ENCODE results near the gene INS.

Gene INS

DNA sequence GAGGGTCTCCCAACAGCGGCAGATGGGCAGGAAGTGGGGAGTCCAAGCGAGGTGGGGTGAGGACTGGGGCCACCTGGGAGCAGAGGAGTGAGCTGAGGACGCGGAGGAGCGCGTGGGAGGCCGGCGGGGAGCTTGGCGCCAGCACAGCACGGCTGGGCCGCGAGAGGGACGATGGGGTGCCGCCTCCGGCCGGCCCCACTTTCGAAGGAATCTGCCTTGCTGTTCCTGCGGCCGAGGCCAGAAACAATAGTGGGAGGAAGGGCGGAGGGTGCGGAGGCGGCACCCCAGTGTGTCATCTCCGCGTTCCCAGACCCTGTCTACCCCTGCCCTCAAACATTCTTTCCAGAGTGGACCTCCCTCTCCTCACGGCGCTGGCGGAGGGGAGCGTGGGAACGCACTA, 5.5 kb downstream of the INS start:
- Mint-ChIP-seq H3K27ac (no peak overlapping the region), H3K4me1 (peaks cover 7% of the 10 kb centered on the region), H3K27me3 (peaks cover 14% of the 10 kb centered on the region), H3K36me3 (no peaks in the 10 kb centered on the region), H3K4me3 (no peak overlapping the region), H3K9me3 (no peaks in the 10 kb centered on the region)
- DNase-seq (ENCODE audit: low spot score in 2 of 2) = no peak
- ATAC-seq (ENCODE audit: low read depth) = no peak

DNA sequence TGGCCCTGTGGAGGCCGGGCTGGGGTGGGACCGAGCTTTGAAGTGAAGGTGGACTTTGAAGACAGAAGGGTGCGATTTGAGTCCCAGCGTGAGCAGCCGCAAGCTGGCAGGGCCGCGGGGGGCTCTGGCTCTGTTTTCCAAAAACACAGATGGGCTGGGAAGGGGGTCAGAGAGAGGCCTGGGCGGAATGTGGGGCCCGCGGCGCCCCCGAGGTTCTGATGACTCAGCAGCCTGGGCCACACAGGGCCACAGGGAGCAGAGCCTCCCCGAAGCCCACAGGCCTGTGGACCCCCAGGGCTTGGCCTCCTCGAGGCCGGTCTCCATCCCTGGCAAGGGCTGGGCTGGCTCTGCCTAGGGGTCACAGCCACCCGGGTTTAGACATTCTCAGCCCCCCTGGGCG, 6.1 kb downstream of the INS start:
- no peak overlapping the region for H3K4me3 Mint-ChIP-seq
- H3K4me1 Mint-ChIP-seq = peaks cover 7% of the 10 kb centered on the region
- no peaks in the 10 kb centered on the region for H3K9me3 Mint-ChIP-seq
- H3K27me3 Mint-ChIP-seq = peaks cover 16% of the 10 kb centered on the region
- ATAC-seq (ENCODE audit: low read depth) = no peak
- no peak overlapping the region for H3K27ac Mint-ChIP-seq
- no peaks in the 10 kb centered on the region for H3K36me3 Mint-ChIP-seq
- no peak for DNase-seq (ENCODE audit: low spot score in 2 of 2)

DNA sequence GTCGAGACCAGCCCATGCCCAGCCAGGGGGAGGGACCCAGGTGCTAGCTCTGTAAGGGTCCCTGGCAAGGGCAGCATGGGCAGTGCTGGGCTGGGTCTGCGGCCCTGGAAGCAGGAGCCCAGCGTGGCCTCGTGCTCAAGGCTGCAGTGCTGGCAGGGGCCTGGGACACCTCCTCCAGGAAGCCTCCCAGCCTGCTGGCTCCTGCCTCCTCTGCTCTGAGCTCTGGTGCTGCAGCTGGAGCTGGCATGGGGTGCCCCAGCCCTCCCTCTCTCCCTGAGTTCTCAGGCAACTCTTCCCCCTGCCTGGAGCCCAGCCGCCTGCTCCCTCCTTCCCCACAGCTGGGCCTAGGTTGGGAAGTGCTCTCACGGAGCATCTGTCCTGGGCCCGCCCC, 6.8 kb downstream of the INS start:
- no peak for DNase-seq (ENCODE audit: low spot score in 2 of 2)
- no peak for ATAC-seq (ENCODE audit: low read depth)
- H3K36me3 Mint-ChIP-seq = no peaks in the 10 kb centered on the region

DNA sequence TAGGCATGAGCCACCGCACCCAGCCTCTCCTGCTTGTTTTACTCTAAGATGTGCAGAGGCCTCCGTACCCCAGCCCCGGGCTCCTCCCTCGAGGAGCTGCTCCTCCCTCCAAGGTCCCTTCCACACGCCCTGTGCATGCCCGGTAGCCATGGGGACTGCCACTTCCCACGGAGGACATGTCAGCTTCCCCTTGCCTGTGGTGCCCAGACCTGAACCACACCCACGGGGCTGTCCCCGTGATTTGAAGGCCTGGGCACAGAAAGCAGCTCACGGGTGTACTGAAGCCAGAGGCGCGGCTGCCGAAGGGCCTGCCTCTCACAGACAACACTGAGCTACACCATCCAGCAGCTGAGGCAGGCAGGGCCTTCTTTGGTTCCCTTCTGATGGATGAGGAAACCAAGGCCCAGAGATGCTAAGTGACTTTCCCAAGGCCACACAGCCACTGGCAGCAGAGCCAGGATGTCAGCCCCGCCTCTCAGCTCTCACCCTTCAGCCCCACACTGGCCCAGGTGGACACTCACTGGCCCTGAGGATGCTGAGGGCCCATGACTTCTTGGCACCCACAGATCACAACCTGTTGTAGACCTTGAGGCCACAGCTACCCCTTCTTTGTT, 7.3 kb downstream of the INS start:
- Mint-ChIP-seq H3K27ac (peak overlapping the region; percentile 3), H3K36me3 (no peaks in the 10 kb centered on the region), H3K9me3 (no peaks in the 10 kb centered on the region), H3K27me3 (peaks cover 13% of the 10 kb centered on the region), H3K4me1 (peaks cover 7% of the 10 kb centered on the region), H3K4me3 (no peak overlapping the region)
- DNase-seq (ENCODE audit: low spot score in 2 of 2) = no peak
- no peak for ATAC-seq (ENCODE audit: low read depth)

More for the DNA sequence above, 6.8 kb downstream of the INS start:
- Mint-ChIP-seq H3K4me1 (peaks cover 7% of the 10 kb centered on the region), H3K27ac (no peak overlapping the region), H3K27me3 (peaks cover 14% of the 10 kb centered on the region), H3K4me3 (no peak overlapping the region), H3K9me3 (no peaks in the 10 kb centered on the region)

DNA sequence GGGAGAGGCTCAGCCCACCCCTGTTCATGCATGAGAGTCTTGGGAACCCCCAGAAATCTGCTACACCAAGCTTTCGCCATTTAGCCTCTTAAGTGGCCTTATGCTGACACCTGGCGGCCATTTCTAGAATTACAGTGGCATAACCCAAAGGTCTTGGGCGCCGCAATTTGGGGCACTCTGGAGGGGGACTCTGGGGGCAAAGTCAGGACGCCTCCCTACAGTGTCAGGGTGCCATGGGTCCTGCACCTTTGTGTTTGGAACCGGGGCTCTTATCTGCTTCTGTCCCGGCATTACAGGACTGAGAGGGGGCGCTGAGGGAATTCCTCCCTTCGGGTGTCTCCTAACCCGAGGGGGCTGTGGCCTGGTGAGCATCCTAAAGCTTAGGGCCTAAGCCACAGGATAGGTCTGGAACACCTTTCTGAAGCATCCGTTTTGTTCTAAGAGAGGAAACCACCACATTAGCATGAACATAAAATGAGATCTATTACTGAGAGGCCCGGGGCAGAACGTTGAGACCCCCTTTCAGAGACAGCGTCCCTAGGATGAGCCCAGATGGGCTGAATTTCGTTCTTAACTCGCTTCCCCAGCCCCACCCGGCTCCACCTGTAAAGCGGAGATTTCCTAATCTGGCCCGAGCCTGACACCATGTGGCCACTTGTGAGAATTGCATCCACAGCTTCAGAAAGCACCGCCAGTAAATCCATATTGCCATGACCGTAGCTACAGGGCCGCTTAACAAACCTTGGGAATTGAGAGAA, 9.3 kb downstream of the INS start:
- Mint-ChIP-seq H3K27ac (no peak overlapping the region), H3K36me3 (no peaks in the 10 kb centered on the region), H3K4me3 (peak overlapping the region; percentile 24), H3K9me3 (no peaks in the 10 kb centered on the region), H3K4me1 (peaks cover 7% of the 10 kb centered on the region), H3K27me3 (peaks cover 18% of the 10 kb centered on the region)
- DNase-seq (ENCODE audit: low spot score in 2 of 2) (peak; percentile 76 to 79), ATAC-seq (ENCODE audit: low read depth) (peak; percentile 80)

DNA sequence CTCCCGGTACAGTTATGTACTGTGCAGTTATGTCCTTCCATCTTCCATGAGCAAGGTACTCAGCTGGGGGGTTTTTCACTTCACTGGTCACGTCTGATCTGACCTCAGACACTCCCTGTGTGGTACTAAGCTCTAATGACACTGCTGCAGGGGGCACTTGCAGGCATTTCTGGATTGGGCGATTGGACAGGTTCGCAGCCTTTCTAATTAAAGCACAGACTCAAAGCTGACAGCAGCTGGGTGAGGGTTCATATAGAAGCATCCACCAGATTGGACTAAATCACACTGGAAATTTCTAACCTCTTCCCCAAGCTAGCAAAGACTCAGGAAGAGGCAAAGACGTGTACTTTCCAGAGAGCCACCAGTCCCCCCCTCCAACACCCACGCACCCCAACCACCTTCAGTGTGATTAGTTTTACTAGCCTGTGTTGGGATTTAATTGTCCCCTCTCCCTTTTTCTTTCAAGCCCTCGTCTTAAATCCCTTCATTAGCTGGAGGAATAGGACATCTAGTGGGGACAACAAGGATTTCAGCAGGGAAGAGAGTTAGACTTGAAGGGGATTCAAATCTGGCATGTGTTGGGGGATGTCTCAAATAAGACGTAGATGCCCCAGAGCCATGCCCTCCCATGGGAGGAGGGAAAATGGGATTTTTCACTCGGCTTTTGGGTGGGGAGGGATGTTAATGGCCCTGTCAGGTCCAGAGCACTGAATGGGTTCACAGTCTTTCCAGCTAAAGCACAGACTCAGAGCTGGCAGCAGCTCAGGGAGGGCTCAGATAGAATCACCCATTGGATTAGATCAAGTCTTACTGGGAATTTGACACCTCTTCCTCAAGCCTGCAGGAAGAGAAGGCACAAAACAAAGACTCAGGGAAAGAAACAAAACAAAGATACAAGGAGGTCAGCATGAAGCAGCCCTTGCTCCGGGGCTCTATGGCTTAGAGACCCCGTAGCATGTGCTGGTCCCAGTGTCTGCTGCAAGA, 10.9 kb downstream of the INS start:
- Mint-ChIP-seq H3K4me1 (peaks cover 7% of the 10 kb centered on the region), H3K9me3 (no peaks in the 10 kb centered on the region), H3K27me3 (peaks cover 22% of the 10 kb centered on the region), H3K4me3 (no peak overlapping the region), H3K27ac (no peak overlapping the region), H3K36me3 (no peaks in the 10 kb centered on the region)
- DNase-seq (ENCODE audit: low spot score in 2 of 2) (no peak), ATAC-seq (ENCODE audit: low read depth) (no peak)

DNA sequence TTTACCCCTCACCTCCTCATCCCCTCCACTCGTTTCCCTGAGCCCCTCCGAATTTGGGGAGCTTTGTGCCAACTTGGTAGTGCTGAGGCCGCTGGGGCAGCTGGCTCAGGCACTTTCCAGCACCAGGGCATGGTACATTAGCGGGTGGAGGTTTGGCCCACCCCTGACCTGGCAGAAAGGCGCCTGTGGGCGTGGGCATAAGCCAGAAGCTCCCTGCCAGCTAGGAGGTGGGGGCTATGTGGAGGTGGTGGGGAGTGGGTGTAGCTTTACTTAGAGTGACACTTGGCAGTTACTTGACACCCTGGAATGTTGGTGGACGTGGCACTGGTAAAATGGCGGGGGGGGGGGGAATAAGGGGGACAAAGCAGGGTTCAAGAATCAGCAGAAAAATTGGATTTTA, 11.5 kb downstream of the INS start:
- Mint-ChIP-seq H3K4me3 (no peak overlapping the region), H3K4me1 (peaks cover 7% of the 10 kb centered on the region), H3K36me3 (no peaks in the 10 kb centered on the region), H3K27me3 (peaks cover 23% of the 10 kb centered on the region), H3K27ac (no peak overlapping the region), H3K9me3 (no peaks in the 10 kb centered on the region)
- no peak for DNase-seq (ENCODE audit: low spot score in 2 of 2)
- no peak for ATAC-seq (ENCODE audit: low read depth)

DNA sequence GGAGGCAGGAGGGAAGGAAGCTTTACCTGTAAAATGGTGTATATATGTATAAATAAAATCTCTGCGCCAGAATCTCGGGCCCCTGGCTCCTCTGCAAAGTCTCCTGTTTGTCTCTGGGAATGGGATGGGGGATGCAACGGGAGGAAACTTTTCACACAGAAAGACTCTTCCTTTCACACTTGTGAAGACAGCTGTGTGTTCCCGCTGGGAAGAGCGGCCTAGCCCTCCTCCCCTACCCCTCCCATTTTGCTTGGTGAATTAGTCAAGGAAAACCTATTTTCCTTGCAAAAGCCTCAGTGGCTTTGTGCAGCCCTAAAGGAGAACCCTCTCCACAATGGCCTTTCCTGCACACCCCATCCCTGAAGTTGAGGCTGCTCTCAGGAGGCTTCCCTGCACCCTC, 12.4 kb downstream of the INS start:
- Mint-ChIP-seq H3K27ac (no peak overlapping the region), H3K4me3 (no peak overlapping the region), H3K4me1 (peaks cover 7% of the 10 kb centered on the region), H3K27me3 (peaks cover 23% of the 10 kb centered on the region), H3K36me3 (no peaks in the 10 kb centered on the region), H3K9me3 (no peaks in the 10 kb centered on the region)
- ATAC-seq (ENCODE audit: low read depth) (no peak), DNase-seq (ENCODE audit: low spot score in 2 of 2) (no peak)

DNA sequence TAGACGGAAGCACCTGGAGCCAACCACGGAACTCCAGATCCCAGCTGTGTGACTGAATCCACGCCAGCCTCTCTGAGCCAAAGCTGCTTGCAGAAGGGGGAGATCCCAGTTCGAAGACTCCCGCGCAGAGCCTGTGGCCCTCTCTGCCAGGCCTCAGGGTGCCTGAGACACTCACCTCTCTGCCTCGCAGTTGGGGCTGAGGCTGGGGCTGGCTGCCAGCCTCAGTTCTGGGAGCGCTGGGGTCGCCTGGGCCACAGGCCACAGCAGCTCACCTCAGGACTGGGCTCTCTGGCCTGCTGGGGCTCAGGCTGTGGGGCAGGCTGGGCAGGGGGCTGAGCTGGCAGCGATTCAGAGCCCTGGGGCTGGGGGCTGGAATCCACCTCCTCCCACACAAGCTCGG, 13.6 kb downstream of the INS start:
- peaks cover 7% of the 10 kb centered on the region for H3K4me1 Mint-ChIP-seq
- DNase-seq (ENCODE audit: low spot score in 2 of 2) (no peak), ATAC-seq (ENCODE audit: low read depth) (no peak)
- H3K36me3 Mint-ChIP-seq = no peaks in the 10 kb centered on the region
- no peak overlapping the region for H3K27ac Mint-ChIP-seq
- H3K9me3 Mint-ChIP-seq = no peaks in the 10 kb centered on the region
- H3K4me3 Mint-ChIP-seq = no peak overlapping the region
- peaks cover 29% of the 10 kb centered on the region for H3K27me3 Mint-ChIP-seq

DNA sequence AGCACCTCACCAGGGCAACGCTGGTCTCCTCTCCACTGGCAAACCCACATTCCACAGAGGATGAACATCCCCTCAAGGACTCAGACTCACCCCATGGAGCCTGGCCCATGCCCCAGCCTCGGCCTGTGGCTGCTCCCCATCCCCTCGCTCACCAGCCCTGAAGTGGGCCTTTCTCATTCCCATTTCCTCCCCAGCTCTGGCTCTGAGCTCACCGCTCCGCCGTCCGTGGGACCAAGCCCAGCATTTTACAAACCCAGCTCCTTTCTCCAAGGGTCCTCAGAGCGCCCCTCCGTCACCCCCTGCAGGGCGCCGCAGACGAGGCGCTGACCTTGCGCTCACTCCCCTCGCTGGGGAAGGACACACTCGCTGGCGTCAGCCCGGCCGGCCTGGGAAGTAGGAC, 15.0 kb downstream of the INS start:
- Mint-ChIP-seq H3K27me3 (peaks cover 39% of the 10 kb centered on the region), H3K4me1 (no peaks in the 10 kb centered on the region), H3K4me3 (no peak overlapping the region), H3K36me3 (no peaks in the 10 kb centered on the region), H3K9me3 (no peaks in the 10 kb centered on the region), H3K27ac (no peak overlapping the region)
- DNase-seq (ENCODE audit: low spot score in 2 of 2) (no peak), ATAC-seq (ENCODE audit: low read depth) (no peak)

DNA sequence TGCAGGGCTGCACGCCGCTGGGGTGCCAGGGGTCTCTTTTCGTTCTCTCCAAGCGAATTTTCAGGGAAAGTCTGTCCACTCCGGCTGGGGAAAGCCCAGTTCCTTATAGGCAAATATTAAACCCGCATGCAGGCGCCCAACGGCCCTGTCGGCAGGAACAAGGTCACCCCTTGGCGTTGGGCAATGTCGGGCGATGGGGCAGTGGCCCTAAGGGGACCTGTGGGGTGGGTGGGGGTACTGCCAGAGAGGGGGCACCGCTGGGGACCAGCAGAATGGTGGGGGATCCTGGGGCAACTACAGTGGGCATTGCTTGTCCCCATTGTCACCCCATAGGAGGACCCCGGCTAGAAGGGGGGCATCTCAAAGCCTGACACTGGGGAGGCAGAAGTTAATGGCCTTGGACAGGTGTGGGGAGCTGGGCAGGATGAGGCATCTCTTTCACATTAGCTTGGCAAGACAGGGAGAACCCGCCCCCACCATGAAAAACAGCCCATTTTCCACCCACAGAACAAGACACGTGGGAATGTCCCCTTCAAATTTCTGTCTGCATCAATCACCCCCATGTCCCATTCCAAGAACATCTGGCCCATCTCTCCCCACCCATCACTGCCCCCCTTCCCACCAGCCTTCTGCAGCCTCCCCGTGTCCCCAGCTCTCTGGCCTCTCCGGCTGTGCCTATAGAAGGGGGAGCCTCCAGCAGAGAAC, 16.3 kb downstream of the INS start:
- no peaks in the 10 kb centered on the region for H3K4me1 Mint-ChIP-seq
- H3K9me3 Mint-ChIP-seq = no peaks in the 10 kb centered on the region
- H3K27me3 Mint-ChIP-seq = peaks cover 33% of the 10 kb centered on the region
- H3K27ac Mint-ChIP-seq = no peak overlapping the region
- H3K4me3 Mint-ChIP-seq = peak overlapping the region; percentile 34
- ATAC-seq (ENCODE audit: low read depth) (no peak), DNase-seq (ENCODE audit: low spot score in 2 of 2) (no peak)
- H3K36me3 Mint-ChIP-seq = no peaks in the 10 kb centered on the region

DNA sequence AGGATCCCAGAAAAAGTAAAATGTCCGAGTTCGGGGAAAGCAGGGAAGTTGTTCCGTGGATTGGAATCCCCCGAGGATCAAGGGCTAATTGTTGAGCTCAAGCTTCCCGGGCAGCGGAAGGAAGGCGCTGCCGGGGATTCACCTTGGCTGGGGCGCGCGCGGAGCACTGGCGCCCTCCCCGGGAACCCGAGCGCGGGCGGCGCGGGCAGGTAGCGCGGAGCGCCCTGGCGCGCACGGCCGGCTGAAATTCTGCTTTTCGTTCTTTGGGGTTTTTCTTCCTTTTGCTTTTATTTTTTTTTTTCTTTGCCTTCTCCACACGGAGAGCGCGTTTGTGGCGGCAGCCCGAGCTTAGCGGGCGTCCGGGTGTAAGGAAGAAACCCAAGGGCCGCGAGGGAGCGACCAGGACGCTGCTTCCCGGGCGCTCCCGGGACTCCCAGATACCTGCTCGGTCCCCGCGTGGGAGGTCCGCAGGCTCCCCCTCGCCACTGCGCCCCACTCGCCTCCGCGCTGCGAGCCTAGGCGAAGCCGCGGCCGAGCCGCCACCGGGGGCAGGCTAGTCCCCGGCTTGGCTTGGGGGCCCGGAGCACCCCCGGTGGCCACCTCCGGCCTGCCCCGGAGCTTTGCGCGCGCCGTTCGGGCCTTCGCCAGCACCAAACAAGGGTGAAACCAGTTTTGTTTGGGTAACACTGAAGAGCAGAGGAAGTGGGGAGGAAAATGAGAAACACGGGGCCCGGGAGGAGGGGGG, 17.0 kb downstream of the INS start:
- Mint-ChIP-seq H3K27ac (no peak overlapping the region), H3K4me3 (peak overlapping the region; percentile 29), H3K4me1 (no peaks in the 10 kb centered on the region), H3K9me3 (no peaks in the 10 kb centered on the region), H3K27me3 (peaks cover 33% of the 10 kb centered on the region), H3K36me3 (no peaks in the 10 kb centered on the region)
- DNase-seq (ENCODE audit: low spot score in 2 of 2) = no peak
- ATAC-seq (ENCODE audit: low read depth) = peak; percentile 24

DNA sequence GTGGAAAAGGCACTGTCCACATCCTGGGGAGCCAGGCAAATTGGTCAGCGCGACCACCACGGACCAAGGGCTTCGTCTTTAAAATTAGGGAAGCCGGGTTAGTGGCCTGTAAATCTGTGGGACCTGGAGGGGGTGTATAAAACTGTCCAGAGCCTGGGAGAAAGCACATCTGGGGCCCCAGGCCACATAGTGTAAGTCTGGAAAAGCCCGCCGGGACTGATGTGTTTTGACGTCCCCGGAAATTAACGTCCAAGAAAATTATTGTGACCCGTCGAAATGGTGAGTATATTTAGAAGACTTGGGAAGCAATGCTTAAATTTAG, 17.6 kb downstream of the INS start:
- DNase-seq (ENCODE audit: low spot score in 2 of 2) (no peak), ATAC-seq (ENCODE audit: low read depth) (no peak)
- peaks cover 34% of the 10 kb centered on the region for H3K27me3 Mint-ChIP-seq
- H3K4me1 Mint-ChIP-seq = peaks cover 1% of the 10 kb centered on the region
- H3K4me3 Mint-ChIP-seq = peak overlapping the region; percentile 29
- no peak overlapping the region for H3K27ac Mint-ChIP-seq
- no peaks in the 10 kb centered on the region for H3K36me3 Mint-ChIP-seq
- no peaks in the 10 kb centered on the region for H3K9me3 Mint-ChIP-seq

All from memory B cell (primary cell).